NB4 (cell line): ENCODE measurements around the gene FKBP5.

Experiments used
- CTCF ChIP-seq: IDR thresholded peaks from one replicate; pipeline ENCODE4 v1.5.1; 2012; ENCODE audit warnings: low read depth, low read length
- MYC ChIP-seq: IDR thresholded peaks from 2 replicates; pipeline ENCODE4 v1.6.1; 2011; ENCODE audit warnings: low read depth, low read length
- POLR2A ChIP-seq: IDR thresholded peaks from 2 replicates; pipeline ENCODE4 v1.6.1; 2011; ENCODE audit warnings: mild to moderate bottlenecking; ENCODE audit not compliant: insufficient read length; ENCODE audit errors: extremely low read depth

- TF ChIP-seq CTCF, result no peak
- TF ChIP-seq POLR2A, result no peak
- no peak for TF ChIP-seq MYC
Measured at GRCh38 chr6:35637911-35638310, 50.8 kb downstream of the FKBP5 start.
